Memory B cell (primary cell): ENCODE data around the gene CCDC154.

Source experiments
- ATAC-seq: fragments of 150-1000 bp; cut with Tn5 transposase; 2 replicates; pipeline ENCODE4 v1.10.0; 2021; ENCODE audit warnings: low read depth, mild to moderate bottlenecking, moderate library complexity
- DNase-seq, 2 donors: peaks; one replicate each; pipeline ENCODE4 v3.0.0; 2022; ENCODE audit warnings: low spot score in 2 of 2
- H3K27ac Mint-ChIP-seq: one replicate; pipeline ENCODE4 v1.8.0; 2022; ENCODE audit warnings: mild to moderate bottlenecking, moderate library complexity, mixed read lengths
- H3K27me3 Mint-ChIP-seq: one replicate; pipeline ENCODE4 v1.8.0; 2022; ENCODE audit warnings: mixed read lengths
- H3K36me3 Mint-ChIP-seq: one replicate; pipeline ENCODE4 v1.8.0; 2022; ENCODE audit warnings: mild to moderate bottlenecking, mixed read lengths
- H3K4me1 Mint-ChIP-seq: one replicate; pipeline ENCODE4 v1.8.0; 2022; ENCODE audit warnings: mixed read lengths
- H3K4me3 Mint-ChIP-seq: one replicate; pipeline ENCODE4 v1.8.0; 2022; ENCODE audit warnings: mild to moderate bottlenecking, moderate library complexity, mixed read lengths
- H3K9me3 Mint-ChIP-seq: one replicate; pipeline ENCODE4 v1.8.0; 2022; ENCODE audit warnings: mixed read lengths

CCDC154 gene

DNA sequence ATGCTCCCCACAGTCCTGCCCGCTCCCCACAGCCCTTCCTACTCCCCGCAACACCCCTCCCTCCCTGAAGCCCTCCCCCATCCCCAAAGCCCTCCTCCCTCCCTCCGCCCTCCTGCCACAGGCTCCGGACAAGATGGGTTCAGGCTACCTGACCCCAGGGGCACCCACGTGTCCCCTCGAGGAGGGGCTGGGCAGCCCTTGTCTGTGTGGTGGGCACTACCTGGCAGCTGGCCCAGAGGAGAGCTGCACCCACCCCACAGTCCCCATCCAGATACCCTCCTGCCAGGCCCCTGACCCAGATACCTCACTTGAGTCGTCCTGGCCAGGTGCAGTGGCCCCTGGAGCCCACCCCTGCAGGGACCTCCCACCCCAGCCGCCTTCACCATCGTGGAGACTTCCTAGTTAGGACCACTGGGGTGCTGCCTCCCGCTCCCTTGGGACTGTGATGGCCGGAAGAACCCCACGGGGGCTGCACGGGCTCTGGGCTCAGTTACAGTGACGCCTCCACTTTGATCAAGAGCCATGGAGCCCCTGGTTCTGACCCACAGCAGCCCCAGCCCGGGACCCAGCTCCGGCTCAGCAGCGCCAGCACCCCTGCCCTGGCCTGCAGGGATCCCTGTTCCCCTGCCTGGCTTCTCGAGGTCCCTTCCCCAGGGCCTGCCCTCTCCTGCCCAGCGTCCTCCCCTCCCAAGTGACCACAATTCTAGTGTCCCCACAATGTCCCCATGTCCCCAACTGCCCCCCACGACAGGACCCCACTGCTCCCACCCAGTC lies 12.7 kb downstream of the CCDC154 start:
- H3K9me3 Mint-ChIP-seq: no peaks in the 10 kb centered on the region
- no peak for ATAC-seq
- peaks cover 6% of the 10 kb centered on the region for H3K4me1 Mint-ChIP-seq
- peak overlapping the region; percentile 22 for H3K27ac Mint-ChIP-seq
- H3K27me3 Mint-ChIP-seq: peaks cover 1% of the 10 kb centered on the region
- H3K36me3 Mint-ChIP-seq: peaks cover 2% of the 10 kb centered on the region
- no peak for DNase-seq
- H3K4me3 Mint-ChIP-seq: peak overlapping the region; percentile 46

DNA sequence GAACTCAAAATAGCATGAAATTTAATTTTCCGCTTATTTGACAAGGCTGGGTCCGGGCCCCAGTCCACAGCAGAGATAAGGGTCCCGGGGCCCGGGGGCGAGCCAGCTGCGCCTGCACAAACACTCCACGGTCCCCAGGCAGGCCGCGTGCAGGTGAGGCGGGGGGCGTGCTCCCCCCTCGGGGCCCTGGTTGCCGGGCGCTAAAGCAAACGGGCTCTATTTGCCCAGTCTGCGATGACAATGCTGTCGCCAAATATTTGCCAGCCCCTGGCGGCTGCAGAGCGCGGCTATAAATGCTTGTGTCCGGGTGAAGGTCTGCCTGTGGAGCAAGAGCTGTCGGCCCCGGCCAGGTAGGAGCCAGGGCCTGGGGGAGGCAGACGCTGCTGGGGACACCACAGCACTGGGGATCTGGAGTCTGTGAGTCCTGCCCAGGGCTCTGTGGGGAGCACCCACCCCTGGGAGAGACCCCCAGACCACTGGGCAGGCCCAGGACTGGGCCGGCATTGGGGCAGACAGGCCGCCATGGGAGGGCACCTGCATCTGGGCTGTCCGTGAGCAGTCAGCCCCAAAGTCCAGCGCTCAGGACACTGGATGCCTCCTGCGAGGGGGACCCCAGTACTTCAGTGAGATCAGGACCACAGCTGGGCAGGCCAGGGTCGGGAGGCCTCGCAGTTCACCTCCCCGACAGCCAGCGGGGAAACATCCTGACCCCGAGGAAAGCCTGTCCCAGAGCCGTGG lies 13.4 kb downstream of the CCDC154 start, which contains the start of gene PERCC1:
TSS of gene PERCC1 (plus strand) at position 320 of the 738 bp plus-strand sequence. CDS start 1,516 bp downstream, outside the sequence.
- H3K27ac Mint-ChIP-seq: peak within 1 kb of the TSS; percentile 67
- H3K9me3 Mint-ChIP-seq: no peaks in the 10 kb centered on the region
- H3K36me3 Mint-ChIP-seq: peaks cover 1% of the 10 kb centered on the region
- peak within 1 kb of the TSS; percentile 46 for H3K4me3 Mint-ChIP-seq
- H3K27me3 Mint-ChIP-seq: peaks cover 1% of the 10 kb centered on the region
- no peak for DNase-seq
- peaks cover 6% of the 10 kb centered on the region for H3K4me1 Mint-ChIP-seq
- ATAC-seq: no peak

- ATAC-seq (no peak), DNase-seq (no peak)
- Mint-ChIP-seq H3K36me3 (no peaks in the 10 kb centered on the region), H3K27me3 (peaks cover 1% of the 10 kb centered on the region), H3K4me1 (peaks cover 6% of the 10 kb centered on the region), H3K4me3 (no peak overlapping the region), H3K9me3 (no peaks in the 10 kb centered on the region), H3K27ac (peak overlapping the region; percentile 67)
These were observed 14.1 kb downstream of the CCDC154 start for GRCh38 chr16:1430214-1430758.

DNA sequence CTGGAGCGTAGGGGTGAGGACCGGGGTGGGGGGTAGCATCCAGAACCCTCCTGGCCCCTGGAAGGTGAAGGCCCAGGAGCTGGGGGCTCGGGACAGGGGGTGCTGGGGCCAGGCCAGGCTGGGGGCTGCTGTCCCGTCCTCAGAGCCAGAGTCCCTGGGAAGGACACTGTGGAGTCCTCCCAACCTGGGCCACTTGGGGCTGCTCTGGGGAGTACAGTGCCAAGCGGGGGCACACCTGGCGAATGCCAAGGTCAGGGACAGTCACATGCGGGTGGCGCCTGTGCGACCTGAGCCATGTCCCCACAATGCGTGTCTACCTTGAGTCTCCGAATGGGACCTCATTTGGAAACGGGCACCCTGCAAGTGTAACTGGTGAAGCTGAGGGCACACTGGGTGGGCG lies 14.7 kb downstream of the CCDC154 start:
- Mint-ChIP-seq H3K4me1 (peaks cover 6% of the 10 kb centered on the region), H3K4me3 (no peak overlapping the region), H3K36me3 (no peaks in the 10 kb centered on the region), H3K27ac (peak overlapping the region; percentile 67), H3K9me3 (no peaks in the 10 kb centered on the region), H3K27me3 (peaks cover 1% of the 10 kb centered on the region)
- no peak for ATAC-seq
- DNase-seq: no peak

DNA sequence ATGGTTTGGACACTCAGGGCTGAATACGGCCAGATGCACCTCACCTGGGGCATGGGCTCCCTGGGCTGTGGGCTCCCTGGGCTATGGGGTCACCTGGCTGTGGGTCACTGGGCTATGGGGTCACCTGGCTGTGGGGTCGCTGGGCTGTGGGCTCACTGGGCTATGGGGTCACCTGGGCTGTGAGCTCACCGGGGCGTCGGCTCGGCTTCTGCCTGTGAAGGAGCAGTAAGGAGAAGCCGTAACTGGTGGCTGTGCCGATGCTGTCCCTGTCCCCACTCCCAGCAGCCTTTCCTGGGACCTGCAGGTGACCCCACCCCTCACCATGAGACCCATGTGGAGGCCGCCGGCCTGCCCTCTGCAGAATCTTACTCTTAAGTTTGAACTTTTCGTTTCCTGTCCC lies 15.3 kb downstream of the CCDC154 start:
- Mint-ChIP-seq H3K4me3 (no peak overlapping the region), H3K27me3 (peaks cover 1% of the 10 kb centered on the region), H3K4me1 (peaks cover 6% of the 10 kb centered on the region), H3K9me3 (no peaks in the 10 kb centered on the region), H3K36me3 (no peaks in the 10 kb centered on the region), H3K27ac (peak overlapping the region; percentile 67)
- DNase-seq (no peak), ATAC-seq (no peak)

DNA sequence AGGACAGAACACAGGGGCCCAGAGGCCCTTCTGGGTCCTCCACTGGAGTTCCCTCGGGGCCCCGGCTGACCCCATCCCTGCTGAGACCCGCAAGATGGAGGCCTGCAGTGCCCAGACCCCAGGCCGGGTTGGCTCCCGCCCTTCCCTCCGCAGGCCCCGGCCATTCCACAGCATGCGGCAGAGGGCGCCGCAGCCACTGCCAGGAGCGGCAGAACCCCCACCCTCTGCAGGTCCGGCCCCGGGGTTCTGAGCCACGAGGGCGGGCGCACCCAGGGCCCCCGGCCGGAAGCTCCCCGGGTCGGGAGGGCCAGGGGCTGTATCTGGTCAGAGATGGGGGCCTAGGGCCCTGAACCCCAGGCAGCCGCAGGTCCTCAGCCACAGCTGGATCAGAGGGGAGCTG lies 15.8 kb downstream of the CCDC154 start:
- Mint-ChIP-seq H3K27me3 (peaks cover 1% of the 10 kb centered on the region), H3K4me3 (no peak overlapping the region), H3K36me3 (no peaks in the 10 kb centered on the region), H3K27ac (no peak overlapping the region), H3K9me3 (no peaks in the 10 kb centered on the region), H3K4me1 (peaks cover 6% of the 10 kb centered on the region)
- ATAC-seq (peak; percentile 94), DNase-seq (peak; percentile 54 to 70)

DNA sequence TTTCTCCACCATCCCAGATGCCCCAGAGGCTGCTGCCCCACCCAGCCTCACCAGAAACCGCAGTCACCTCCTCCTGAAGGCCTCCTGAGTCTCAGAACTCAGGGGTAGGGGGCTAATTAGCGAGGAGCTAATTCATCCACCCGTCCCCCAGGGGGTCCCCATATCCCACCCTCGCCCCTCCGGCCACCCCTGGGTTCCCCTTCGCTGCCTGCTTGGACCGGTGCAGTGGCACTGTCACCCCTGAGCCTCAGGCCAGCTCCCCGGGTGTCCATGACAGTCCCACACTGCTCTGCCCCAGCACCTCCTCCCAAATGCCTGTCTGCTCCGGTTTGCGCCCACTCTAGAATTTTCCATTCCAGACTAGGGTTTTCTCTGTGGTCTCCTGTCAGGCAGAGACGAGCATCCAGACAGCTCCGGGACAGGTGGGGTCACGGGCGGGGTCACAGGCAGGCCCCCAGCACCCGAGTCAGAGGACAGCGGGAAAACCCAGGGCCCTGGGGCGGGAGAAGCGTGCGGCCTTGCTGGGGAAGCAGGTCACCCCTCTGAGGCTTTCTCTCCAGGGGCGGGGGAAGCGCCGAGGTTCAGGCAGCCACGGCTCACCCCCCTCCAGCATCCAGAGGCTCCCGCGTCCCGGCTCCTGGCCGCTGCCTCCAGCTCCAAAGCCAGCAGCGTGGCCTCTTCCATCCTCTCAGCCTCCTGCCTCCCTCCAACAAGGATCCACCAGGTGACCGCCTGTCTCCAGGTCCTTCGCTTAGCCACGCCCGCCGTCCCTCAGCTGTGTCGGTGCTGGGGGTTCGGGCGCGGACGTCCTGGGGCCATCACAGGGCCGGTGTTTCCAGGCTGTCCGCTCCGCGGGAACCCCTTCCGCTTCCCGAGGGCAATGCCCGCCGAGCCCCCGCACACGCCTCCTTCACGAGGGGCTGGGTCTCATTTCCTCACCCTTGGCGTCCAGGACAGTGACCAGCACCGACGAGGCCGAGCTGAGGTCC lies 16.6 kb downstream of the CCDC154 start:
- Mint-ChIP-seq H3K4me1 (peaks cover 6% of the 10 kb centered on the region), H3K27me3 (peaks cover 1% of the 10 kb centered on the region), H3K27ac (no peak overlapping the region), H3K36me3 (no peaks in the 10 kb centered on the region), H3K4me3 (no peak overlapping the region), H3K9me3 (no peaks in the 10 kb centered on the region)
- DNase-seq (no peak), ATAC-seq (no peak)

DNA sequence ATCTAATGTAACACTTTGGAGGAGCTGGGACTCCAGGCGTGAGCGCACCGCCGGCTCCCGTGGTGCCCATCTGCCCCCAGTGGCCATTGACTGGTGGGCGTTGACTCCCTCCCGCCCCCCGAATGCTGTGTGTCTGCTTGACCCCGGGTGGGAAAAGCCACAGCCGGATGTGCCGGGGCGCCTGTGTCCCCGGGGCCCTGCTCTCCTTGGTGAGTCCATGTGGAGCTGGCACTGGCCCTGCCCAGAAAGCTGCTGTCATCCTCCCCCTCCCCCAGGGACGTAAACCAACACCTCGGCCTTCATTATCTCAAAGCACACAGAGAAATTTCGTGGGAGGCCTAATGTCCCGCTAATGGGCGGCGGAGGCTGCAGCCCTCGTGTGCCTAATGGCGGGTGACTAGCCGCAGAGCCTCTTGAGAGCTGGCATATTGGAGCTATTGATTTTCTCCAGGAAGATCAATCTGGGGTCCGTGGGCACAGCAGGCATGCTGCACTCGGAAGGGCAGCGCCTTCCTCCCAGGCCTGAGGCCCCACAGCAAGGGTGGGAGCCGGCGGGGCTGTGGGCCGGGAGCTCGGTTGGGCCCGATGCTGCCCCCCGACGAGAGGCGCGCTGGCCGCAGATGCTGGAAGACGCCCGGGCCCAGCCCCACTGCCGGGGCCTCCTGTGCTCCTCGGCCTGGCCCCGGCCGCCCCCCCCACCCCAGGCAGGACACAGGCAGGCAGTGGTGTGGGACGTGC lies 17.5 kb downstream of the CCDC154 start:
- peaks cover 1% of the 10 kb centered on the region for H3K27me3 Mint-ChIP-seq
- H3K4me3 Mint-ChIP-seq: no peak overlapping the region
- no peaks in the 10 kb centered on the region for H3K36me3 Mint-ChIP-seq
- peak overlapping the region; percentile 68 for H3K27ac Mint-ChIP-seq
- H3K9me3 Mint-ChIP-seq: no peaks in the 10 kb centered on the region
- peaks cover 3% of the 10 kb centered on the region for H3K4me1 Mint-ChIP-seq
- ATAC-seq (no peak), DNase-seq (no peak)

- no peaks in the 10 kb centered on the region for H3K9me3 Mint-ChIP-seq
- H3K36me3 Mint-ChIP-seq: no peaks in the 10 kb centered on the region
- peaks cover 1% of the 10 kb centered on the region for H3K27me3 Mint-ChIP-seq
- ATAC-seq: no peak
- H3K4me3 Mint-ChIP-seq: no peak overlapping the region
- H3K27ac Mint-ChIP-seq: no peak overlapping the region
- no peak for DNase-seq
- peaks cover 5% of the 10 kb centered on the region for H3K4me1 Mint-ChIP-seq
These were observed 18.6 kb downstream of the CCDC154 start for GRCh38 chr16:1425616-1426370.

DNA sequence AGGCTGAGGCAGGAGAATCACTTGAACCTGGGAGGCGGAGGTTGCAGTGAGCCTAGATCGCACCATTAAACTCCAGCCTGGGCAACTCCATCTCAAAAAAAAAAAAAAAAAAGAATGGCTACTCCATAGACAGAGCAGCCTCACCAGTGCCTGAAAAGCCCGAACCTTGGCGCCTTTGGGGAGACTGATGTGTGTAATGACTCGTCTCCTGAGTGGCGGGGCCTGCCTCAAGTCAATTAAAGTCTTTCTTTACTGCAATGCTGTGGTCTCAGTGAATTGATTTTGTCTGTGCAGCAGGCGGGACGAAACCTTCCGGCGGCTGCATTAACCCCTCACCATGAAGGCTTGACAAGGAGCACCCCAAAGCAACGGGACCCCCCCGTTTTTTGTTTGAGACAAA lies 20.3 kb downstream of the CCDC154 start:
- DNase-seq (no peak), ATAC-seq (no peak)
- Mint-ChIP-seq H3K27me3 (no peaks in the 10 kb centered on the region), H3K4me3 (no peak overlapping the region), H3K27ac (peak overlapping the region; percentile 4), H3K4me1 (peaks cover 7% of the 10 kb centered on the region), H3K9me3 (no peaks in the 10 kb centered on the region), H3K36me3 (peaks cover 2% of the 10 kb centered on the region)

- H3K27ac Mint-ChIP-seq: peak overlapping the region; percentile 97
- no peaks in the 10 kb centered on the region for H3K27me3 Mint-ChIP-seq
- ATAC-seq (no peak), DNase-seq (no peak)
- no peaks in the 10 kb centered on the region for H3K9me3 Mint-ChIP-seq
- peaks cover 2% of the 10 kb centered on the region for H3K36me3 Mint-ChIP-seq
- H3K4me1 Mint-ChIP-seq: peaks cover 7% of the 10 kb centered on the region
- H3K4me3 Mint-ChIP-seq: no peak overlapping the region
These were observed 22.3 kb downstream of the CCDC154 start for GRCh38 chr16:1422076-1422475.

GRCh38 chr16:1420111-1420539 lies 24.2 kb downstream of the CCDC154 start:
- Mint-ChIP-seq H3K27ac (peak overlapping the region; percentile 97), H3K4me1 (peaks cover 10% of the 10 kb centered on the region), H3K9me3 (no peaks in the 10 kb centered on the region), H3K4me3 (peak overlapping the region; percentile 97), H3K36me3 (peaks cover 2% of the 10 kb centered on the region), H3K27me3 (no peaks in the 10 kb centered on the region)
- DNase-seq: no peak
- no peak for ATAC-seq
